Activated T-cell treated with anti-CD3 and anti-CD28 coated beads, Interleukin-2, amount 50 U/mL, for 72 hours (primary cell): ENCODE measurements around the gene BRI3. TPM values are rescaled to one million over a fixed set of nuclear protein-coding genes. Genes with fewer than 3 reads are reported as not detected.
"Not testable (repeated sequence)": the region's sequence is repeated elsewhere in the genome, so short reads cannot be mapped to it uniquely, and the experiment has no call there.

Source experiments
- ATAC-seq, 2 donors: fragments of 150-1000 bp; cut with Tn5 transposase; replicated peaks in 1 of 2; 2 replicates each; pipeline ENCODE4 v1.10.0; 2021; ENCODE audit warnings: moderate library complexity in 2 of 2, mild to moderate bottlenecking in 1 of 2
- DNase-seq, 2 donors: peaks; one replicate each; pipeline ENCODE4 v3.0.0; 2021 to 2022; ENCODE audit warnings: mixed read lengths in 1 of 2
- H3K27ac Mint-ChIP-seq: one replicate; pipeline ENCODE4 v1.8.0; 2022; ENCODE audit warnings: mild to moderate bottlenecking, moderate library complexity, mixed read lengths
- H3K27me3 Mint-ChIP-seq: one replicate; pipeline ENCODE4 v1.8.0; 2022; ENCODE audit warnings: low read depth, mixed read lengths
- H3K36me3 Mint-ChIP-seq, 2 donors: one replicate each; pipeline ENCODE4 v1.8.0; 2022; ENCODE audit warnings: mixed read lengths in 2 of 2, mild to moderate bottlenecking in 1 of 2; ENCODE audit not compliant: insufficient read depth in 2 of 2
- H3K4me1 Mint-ChIP-seq: one replicate; pipeline ENCODE4 v1.8.0; 2022; ENCODE audit warnings: low read depth, mixed read lengths
- H3K4me3 Mint-ChIP-seq, 2 donors: one replicate each; pipeline ENCODE4 v1.8.0; 2022; ENCODE audit warnings: mild to moderate bottlenecking in 2 of 2, mixed read lengths in 2 of 2, moderate library complexity in 2 of 2
- H3K9me3 Mint-ChIP-seq, 2 donors: one replicate each; pipeline ENCODE4 v1.8.0; 2022; ENCODE audit warnings: mixed read lengths in 2 of 2
- total RNA-seq, 2 donors: library from RNA; stranded (reverse); gene quantifications; one replicate each; pipeline ENCODE4 v1.2.3, GENCODE V29; 2022

BRI3 gene
- total RNA-seq, 2 donors from 2014 or later, result 84.2 to 90.0 TPM

DNA sequence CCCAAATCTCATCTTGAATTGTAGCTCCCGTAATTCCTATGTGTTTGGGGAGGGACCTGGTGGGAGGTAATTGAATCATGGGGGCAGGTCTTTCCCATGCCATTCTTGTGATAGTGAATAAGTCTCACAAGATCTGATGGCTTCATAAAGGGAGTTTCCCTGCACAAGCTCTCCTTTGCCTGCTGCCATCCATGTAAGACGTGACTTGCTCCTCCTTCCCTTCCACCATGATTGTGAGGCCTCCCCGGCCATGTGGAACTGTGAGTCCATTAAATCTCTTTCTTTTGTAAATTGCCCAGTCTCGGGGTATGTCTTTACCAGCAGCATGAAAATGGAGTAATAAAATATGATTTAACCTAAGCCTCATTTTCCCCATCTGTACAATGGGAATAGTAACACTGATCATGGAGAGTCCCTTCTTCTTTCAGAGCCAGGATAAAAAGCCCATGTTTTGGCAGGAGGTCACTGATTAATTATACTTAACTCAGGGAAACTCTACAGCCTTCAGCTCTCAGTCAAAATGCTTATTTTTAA, 34.6 kb downstream of the BRI3 start:
- DNase-seq, H3K9me3 Mint-ChIP-seq, H3K27ac Mint-ChIP-seq, H3K36me3 Mint-ChIP-seq, H3K4me3 Mint-ChIP-seq, H3K4me1 Mint-ChIP-seq, ATAC-seq, H3K27me3 Mint-ChIP-seq: not testable (repeated sequence)

DNA sequence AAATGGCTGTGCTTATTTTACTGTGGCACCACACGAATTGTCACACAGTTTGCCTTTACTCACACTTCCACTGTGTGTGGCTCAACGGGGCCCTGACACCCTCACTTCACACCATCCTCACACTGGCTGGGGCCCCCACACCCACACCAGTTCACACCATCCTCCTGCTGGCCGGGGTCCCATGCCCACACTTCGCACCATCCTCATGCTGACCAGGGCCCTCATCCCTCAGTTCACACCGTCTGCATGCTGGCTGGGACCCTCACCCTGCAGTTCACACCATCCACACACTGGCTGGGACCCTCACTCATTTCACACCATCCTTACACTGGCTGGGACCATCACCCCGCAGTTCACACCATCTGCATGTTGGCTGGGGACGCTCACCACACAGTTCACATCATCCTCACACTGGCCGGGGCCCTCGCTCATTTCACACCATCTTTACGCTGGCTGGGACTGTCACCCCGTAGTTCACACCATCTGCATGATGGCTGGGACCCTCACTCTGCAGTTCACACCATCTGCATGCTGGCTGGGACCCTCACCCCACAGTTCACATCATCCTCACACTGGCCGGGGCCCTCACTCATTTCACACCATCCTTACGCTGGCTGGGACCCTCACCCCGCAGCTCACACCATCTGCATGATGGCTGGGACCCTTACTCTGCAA, 36.0 kb downstream of the BRI3 start:
- DNase-seq (no peak), ATAC-seq (no peak)
- H3K9me3 Mint-ChIP-seq, result no peaks in the 10 kb centered on the region
- H3K4me3 Mint-ChIP-seq, result no peak overlapping the region
- no peaks in the 10 kb centered on the region for H3K4me1 Mint-ChIP-seq
- peaks cover 3 to 9% of the 10 kb centered on the region in 2 donors for H3K36me3 Mint-ChIP-seq
- no peak overlapping the region for H3K27ac Mint-ChIP-seq
- peaks cover under 1% of the 10 kb centered on the region for H3K27me3 Mint-ChIP-seq

GRCh38 chr7:98319176-98319575, 37.7 kb downstream of the BRI3 start:
- no peaks in the 10 kb centered on the region for H3K9me3 Mint-ChIP-seq
- no peak for ATAC-seq
- no peak overlapping the region for H3K27ac Mint-ChIP-seq
- no peaks in the 10 kb centered on the region for H3K4me1 Mint-ChIP-seq
- peaks cover 12% of the 10 kb centered on the region for H3K27me3 Mint-ChIP-seq
- H3K4me3 Mint-ChIP-seq, result no peak overlapping the region
- no peak for DNase-seq
- peaks cover 3 to 9% of the 10 kb centered on the region in 2 donors for H3K36me3 Mint-ChIP-seq

DNA sequence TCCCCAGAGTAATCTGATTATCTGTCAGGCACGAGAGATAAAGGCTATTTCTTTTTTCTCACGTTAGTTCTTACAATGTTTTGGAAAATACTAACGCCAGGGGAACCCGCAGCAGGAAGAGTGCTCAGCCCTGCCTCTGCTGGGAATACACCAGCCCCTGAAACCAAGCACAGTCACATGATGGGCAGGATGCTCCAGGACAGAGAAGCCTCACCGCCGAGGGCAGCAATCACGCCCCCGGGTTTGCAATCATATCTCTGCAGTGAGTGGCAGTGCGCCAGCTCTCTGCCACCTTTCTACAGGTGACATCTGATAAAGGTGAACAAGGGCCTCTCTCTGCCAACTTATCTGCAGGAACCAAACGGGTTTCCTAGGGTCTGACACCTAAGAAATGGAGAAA, 39.8 kb downstream of the BRI3 start:
- ATAC-seq (no peak), DNase-seq (no peak)
- peaks cover 12% of the 10 kb centered on the region for H3K27me3 Mint-ChIP-seq
- H3K4me1 Mint-ChIP-seq, result no peaks in the 10 kb centered on the region
- H3K27ac Mint-ChIP-seq, result no peak overlapping the region
- H3K36me3 Mint-ChIP-seq, result peaks cover 3 to 9% of the 10 kb centered on the region in 2 donors
- no peak overlapping the region for H3K4me3 Mint-ChIP-seq
- H3K9me3 Mint-ChIP-seq, result no peaks in the 10 kb centered on the region

DNA sequence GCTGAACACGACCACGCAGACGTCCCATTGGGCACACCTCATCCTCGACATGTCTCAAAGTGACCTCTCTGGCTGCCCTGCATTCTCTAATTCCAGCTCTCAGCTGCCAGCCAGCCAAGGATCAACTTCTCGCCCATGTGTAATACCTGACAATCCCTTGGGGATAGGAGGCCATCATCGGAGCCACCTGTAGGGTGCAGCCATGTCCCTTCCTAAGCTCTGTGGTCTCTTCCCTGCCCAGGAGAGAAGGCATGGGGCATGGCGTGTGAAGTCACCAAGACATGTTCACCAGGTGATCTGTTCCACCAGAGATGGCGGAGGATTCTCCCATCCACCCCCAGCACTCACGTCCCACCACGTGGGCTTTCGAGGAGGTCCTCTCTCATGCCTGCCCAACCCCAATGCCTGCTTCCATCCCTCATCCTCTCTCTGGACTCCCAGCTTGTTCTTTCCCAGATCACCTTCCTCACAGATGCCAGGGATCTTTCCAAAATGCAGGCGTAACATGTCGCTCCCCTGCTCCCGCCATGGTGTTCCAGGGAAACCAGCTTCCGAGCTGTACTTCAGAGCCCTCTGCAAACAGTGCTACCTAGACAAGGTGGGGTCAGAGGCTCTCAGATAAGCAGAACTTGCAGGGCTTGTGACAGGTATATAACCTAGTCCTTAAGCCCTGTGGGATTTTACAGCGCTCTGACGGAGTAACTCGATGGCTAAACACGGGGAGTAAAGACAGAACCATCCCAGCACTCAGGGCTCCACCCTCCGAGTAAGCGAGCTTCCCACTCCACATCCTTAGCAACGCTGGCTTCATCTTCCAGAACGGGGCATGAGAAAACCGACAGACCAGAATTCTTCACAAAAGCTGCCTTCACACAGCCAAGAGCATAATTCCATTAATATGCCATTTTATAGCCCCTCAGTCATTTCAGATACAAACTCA, 41.1 kb downstream of the BRI3 start:
- Mint-ChIP-seq H3K27ac (no peak overlapping the region), H3K27me3 (peaks cover 12% of the 10 kb centered on the region), H3K4me3 (no peak overlapping the region), H3K36me3 (peaks cover 0 to 3% of the 10 kb centered on the region in 2 donors), H3K4me1 (no peaks in the 10 kb centered on the region), H3K9me3 (no peaks in the 10 kb centered on the region)
- ATAC-seq, result no peak
- DNase-seq, result no peak

DNA sequence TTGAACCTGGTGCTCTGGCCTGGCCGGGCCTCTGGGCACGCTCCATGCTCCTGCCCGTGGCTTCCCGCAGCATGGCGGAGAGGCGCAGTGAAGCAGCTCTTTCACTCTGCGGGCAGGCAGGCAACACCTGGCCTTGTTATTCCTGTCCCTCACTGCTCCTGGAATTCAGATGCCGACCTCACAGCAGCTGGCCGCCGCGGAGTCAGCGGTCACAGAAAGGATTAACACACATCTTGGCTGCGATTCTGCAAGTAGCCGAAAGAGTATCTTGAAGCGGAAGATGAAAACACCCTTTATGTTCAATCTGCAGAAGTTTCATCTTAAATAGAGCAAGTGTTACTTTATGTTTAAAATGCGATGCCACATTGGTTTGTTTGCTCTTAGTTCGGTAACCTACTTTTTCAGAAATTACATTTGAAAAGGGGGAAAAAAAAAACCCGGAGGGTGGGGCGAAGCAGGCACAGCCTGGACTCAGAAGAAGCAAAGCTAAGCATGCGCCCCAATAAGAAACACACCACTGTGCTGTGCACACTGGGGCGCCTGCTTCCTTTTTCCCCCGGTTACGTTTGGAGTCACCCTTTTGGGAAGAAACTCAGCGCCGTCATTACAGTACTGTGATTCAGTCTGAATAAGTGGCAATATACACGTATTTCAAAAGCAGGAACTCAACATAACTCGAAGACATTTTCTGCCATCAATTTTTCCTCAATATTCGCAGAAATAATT, 42.3 kb downstream of the BRI3 start:
- Mint-ChIP-seq H3K4me1 (no peaks in the 10 kb centered on the region), H3K27me3 (peaks cover 12% of the 10 kb centered on the region), H3K9me3 (no peaks in the 10 kb centered on the region), H3K4me3 (no peak overlapping the region), H3K27ac (no peak overlapping the region), H3K36me3 (no peaks in the 10 kb centered on the region)
- DNase-seq, result no peak
- no peak for ATAC-seq

DNA sequence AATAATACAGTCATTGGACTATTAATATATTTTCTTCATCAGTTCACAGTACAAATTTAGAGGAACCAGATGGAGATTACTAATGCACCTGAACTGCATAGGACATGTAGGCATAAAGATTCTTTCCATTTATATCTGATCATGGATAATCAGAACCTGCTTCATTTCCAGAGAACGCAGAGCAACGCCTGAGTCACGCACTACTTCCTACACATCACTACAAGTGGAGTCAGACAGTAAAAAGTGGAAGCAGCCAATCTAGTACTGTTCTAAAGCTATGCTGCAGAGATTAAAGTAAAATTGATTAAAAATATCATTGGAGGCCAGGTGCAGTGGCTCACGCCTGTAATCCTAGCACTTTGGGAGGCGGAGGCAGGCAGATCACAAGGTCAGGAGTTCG, 43.3 kb downstream of the BRI3 start:
- no peak for DNase-seq
- no peaks in the 10 kb centered on the region for H3K4me1 Mint-ChIP-seq
- no peaks in the 10 kb centered on the region for H3K36me3 Mint-ChIP-seq

DNA sequence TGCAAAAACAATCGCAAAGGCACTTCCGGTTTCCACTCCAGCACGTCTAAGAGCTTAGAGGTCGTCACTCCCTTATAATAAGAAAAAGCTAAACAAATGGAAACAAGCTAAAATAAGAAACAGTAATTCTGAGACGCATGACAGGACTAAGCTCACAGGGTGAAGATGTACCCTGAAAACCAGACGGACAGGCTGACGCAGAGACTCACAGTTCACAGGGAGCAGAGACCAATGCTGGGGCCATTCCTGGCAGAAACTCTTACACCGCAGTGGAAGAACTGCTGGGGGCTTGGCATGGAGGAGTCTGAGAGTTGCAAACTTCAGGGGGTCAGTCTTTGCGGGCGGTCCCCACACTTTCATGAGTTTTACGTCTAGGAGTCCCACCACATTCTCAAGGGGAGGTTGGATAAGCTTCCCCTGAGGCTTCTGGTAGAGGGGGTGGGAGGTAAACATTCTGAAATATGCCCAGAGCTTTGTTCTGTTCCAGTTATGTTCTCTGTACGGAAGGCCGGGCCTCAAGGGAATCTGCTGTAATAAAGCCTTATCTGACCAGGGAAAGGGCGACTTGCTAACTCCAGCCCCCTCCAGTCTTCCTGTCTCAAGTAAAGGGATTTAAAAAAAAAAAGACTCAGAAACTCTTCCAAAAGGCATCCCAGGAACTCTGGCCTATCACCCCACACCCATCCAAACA, 47.8 kb downstream of the BRI3 start:
- no peak for DNase-seq
- no peaks in the 10 kb centered on the region for H3K4me1 Mint-ChIP-seq
- H3K27me3 Mint-ChIP-seq, result no peaks in the 10 kb centered on the region
- H3K27ac Mint-ChIP-seq, result no peak overlapping the region
- H3K36me3 Mint-ChIP-seq, result peaks cover 1 to 2% of the 10 kb centered on the region in 2 donors
- no peak overlapping the region for H3K4me3 Mint-ChIP-seq
- peaks cover 0 to 4% of the 10 kb centered on the region in 2 donors for H3K9me3 Mint-ChIP-seq
- no peak for ATAC-seq

More for the DNA sequence above, 43.3 kb downstream of the BRI3 start:
- no peak for ATAC-seq
- H3K27me3 Mint-ChIP-seq, result peaks cover 12% of the 10 kb centered on the region
- no peaks in the 10 kb centered on the region for H3K9me3 Mint-ChIP-seq
- no peak overlapping the region for H3K4me3 Mint-ChIP-seq
- H3K27ac Mint-ChIP-seq, result no peak overlapping the region

GRCh38 chr7:98329791-98330373, 48.4 kb downstream of the BRI3 start:
- H3K4me1 Mint-ChIP-seq, result no peaks in the 10 kb centered on the region
- ATAC-seq, result no peak
- H3K27ac Mint-ChIP-seq, result no peak overlapping the region
- H3K36me3 Mint-ChIP-seq, result peaks cover 1 to 2% of the 10 kb centered on the region in 2 donors
- H3K4me3 Mint-ChIP-seq, result no peak overlapping the region
- DNase-seq, result no peak
- peaks cover 0 to 4% of the 10 kb centered on the region in 2 donors for H3K9me3 Mint-ChIP-seq
- H3K27me3 Mint-ChIP-seq, result no peaks in the 10 kb centered on the region

GRCh38 chr7:98330926-98331529, 49.5 kb downstream of the BRI3 start:
- ATAC-seq, result no peak
- Mint-ChIP-seq H3K4me1 (no peaks in the 10 kb centered on the region), H3K27me3 (no peaks in the 10 kb centered on the region), H3K9me3 (peaks cover 0 to 4% of the 10 kb centered on the region in 2 donors), H3K36me3 (peaks cover 1 to 2% of the 10 kb centered on the region in 2 donors), H3K27ac (no peak overlapping the region), H3K4me3 (no peak overlapping the region)
- no peak for DNase-seq

DNA sequence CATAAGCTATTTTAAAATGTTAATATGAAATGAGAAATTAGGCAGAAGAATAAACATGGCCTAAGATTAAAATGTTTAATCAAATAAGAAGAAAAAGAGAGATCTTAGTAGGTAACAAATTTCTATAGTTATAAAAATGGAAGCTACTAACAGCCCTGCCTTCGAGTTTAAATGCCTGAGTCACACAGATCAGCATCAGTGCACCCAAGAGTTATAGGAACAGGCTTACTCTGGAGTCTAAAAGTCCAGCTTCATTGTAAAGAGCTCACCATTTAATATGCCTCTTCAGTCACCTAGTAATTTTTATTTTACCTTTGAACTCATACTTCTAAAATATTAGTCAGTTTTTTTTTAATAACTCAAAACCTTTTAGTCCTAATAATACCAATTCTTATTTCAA, 52.6 kb downstream of the BRI3 start:
- no peak for ATAC-seq
- no peak overlapping the region for H3K27ac Mint-ChIP-seq
- peaks cover under 1 to 4% of the 10 kb centered on the region in 2 donors for H3K9me3 Mint-ChIP-seq
- no peaks in the 10 kb centered on the region for H3K27me3 Mint-ChIP-seq
- H3K4me1 Mint-ChIP-seq, result no peaks in the 10 kb centered on the region
- DNase-seq, result no peak
- H3K36me3 Mint-ChIP-seq, result peaks cover 1 to 2% of the 10 kb centered on the region in 2 donors
- no peak overlapping the region for H3K4me3 Mint-ChIP-seq
